ENCODE measurements around the gene MID1. TPM values are rescaled to one million over a fixed set of nuclear protein-coding genes. Genes with fewer than 3 reads are reported as not detected.

MID1 gene
- total RNA-seq, 1 donor from 2014 or later: 10.2 TPM

- Mint-ChIP-seq H3K9me3 (ENCODE audit: unreplicated experiment) (peaks cover 3% of the 10 kb centered on the region), H3K4me1 (ENCODE audit: unreplicated experiment) (peaks cover 31% of the 10 kb centered on the region), H3K27ac (ENCODE audit: unreplicated experiment) (peak overlapping the region; percentile 38), H3K27me3 (ENCODE audit: unreplicated experiment) (no peaks in the 10 kb centered on the region), H3K4me3 (ENCODE audit: unreplicated experiment) (no peak overlapping the region), H3K36me3 (ENCODE audit: unreplicated experiment) (no peaks in the 10 kb centered on the region)
- TF ChIP-seq CTCF (IDR thresholded peaks at IDR 0.05): no peak
- no peak for DNase-seq (ENCODE audit: extremely low spot score, unreplicated experiment)
These were observed 53.7 kb downstream of the MID1 start for GRCh38 chrX:10566716-10567097.

GRCh38 chrX:10564484-10564883 is 55.9 kb downstream of the MID1 start:
- TF ChIP-seq CTCF (IDR thresholded peaks at IDR 0.05): no peak
- Mint-ChIP-seq H3K4me1 (ENCODE audit: unreplicated experiment) (peaks cover 10% of the 10 kb centered on the region), H3K4me3 (ENCODE audit: unreplicated experiment) (no peak overlapping the region), H3K27ac (ENCODE audit: unreplicated experiment) (no peak overlapping the region), H3K36me3 (ENCODE audit: unreplicated experiment) (no peaks in the 10 kb centered on the region), H3K9me3 (ENCODE audit: unreplicated experiment) (peaks cover 12% of the 10 kb centered on the region), H3K27me3 (ENCODE audit: unreplicated experiment) (no peaks in the 10 kb centered on the region)
- DNase-seq (ENCODE audit: extremely low spot score, unreplicated experiment): no peak

GRCh38 chrX:10557166-10557565 is 63.2 kb downstream of the MID1 start:
- no peak for DNase-seq (ENCODE audit: extremely low spot score, unreplicated experiment)
- TF ChIP-seq CTCF (IDR thresholded peaks at IDR 0.05): no peak
- Mint-ChIP-seq H3K27ac (ENCODE audit: unreplicated experiment) (no peak overlapping the region), H3K36me3 (ENCODE audit: unreplicated experiment) (no peaks in the 10 kb centered on the region), H3K9me3 (ENCODE audit: unreplicated experiment) (peaks cover 24% of the 10 kb centered on the region), H3K27me3 (ENCODE audit: unreplicated experiment) (no peaks in the 10 kb centered on the region), H3K4me1 (ENCODE audit: unreplicated experiment) (no peaks in the 10 kb centered on the region), H3K4me3 (ENCODE audit: unreplicated experiment) (no peak overlapping the region)

- TF ChIP-seq CTCF (IDR thresholded peaks at IDR 0.05): no peak
- Mint-ChIP-seq H3K4me1 (ENCODE audit: unreplicated experiment) (no peaks in the 10 kb centered on the region), H3K27ac (ENCODE audit: unreplicated experiment) (no peak overlapping the region), H3K36me3 (ENCODE audit: unreplicated experiment) (no peaks in the 10 kb centered on the region), H3K27me3 (ENCODE audit: unreplicated experiment) (no peaks in the 10 kb centered on the region), H3K9me3 (ENCODE audit: unreplicated experiment) (peaks cover 28% of the 10 kb centered on the region), H3K4me3 (ENCODE audit: unreplicated experiment) (no peak overlapping the region)
- DNase-seq (ENCODE audit: extremely low spot score, unreplicated experiment): no peak
These were observed 64.0 kb downstream of the MID1 start for GRCh38 chrX:10556405-10556804.

GRCh38 chrX:10555846-10556245 is 64.5 kb downstream of the MID1 start:
- no peaks in the 10 kb centered on the region for H3K27me3 Mint-ChIP-seq (ENCODE audit: unreplicated experiment)
- no peaks in the 10 kb centered on the region for H3K36me3 Mint-ChIP-seq (ENCODE audit: unreplicated experiment)
- H3K27ac Mint-ChIP-seq (ENCODE audit: unreplicated experiment): no peak overlapping the region
- H3K9me3 Mint-ChIP-seq (ENCODE audit: unreplicated experiment): peaks cover 27% of the 10 kb centered on the region
- H3K4me3 Mint-ChIP-seq (ENCODE audit: unreplicated experiment): no peak overlapping the region
- DNase-seq (ENCODE audit: extremely low spot score, unreplicated experiment): no peak
- H3K4me1 Mint-ChIP-seq (ENCODE audit: unreplicated experiment): no peaks in the 10 kb centered on the region
- TF ChIP-seq CTCF (IDR thresholded peaks at IDR 0.05): no peak
